Bronchial epithelial cell (primary cell): Measurements from ENCODE around the gene JAZF1. TPM values are rescaled to one million over a fixed set of nuclear protein-coding genes. Genes with fewer than 3 reads are reported as not detected.

Source experiments
- DNase-seq: peaks from one replicate; pipeline ENCODE4 v3.0.0-alpha.2; 2010; ENCODE audit warnings: low read depth
- FAIRE-seq: peaks from 2 replicates; lab custom pipeline; 2011; peaks lifted over from hg19 to GRCh38; lab: Jason Lieb, UNC
- H3K27me3 ChIP-seq: 2 replicates; pipeline ENCODE4 v1.5.1; 2011; ENCODE audit warnings: low read length; ENCODE audit not compliant: control insufficient read depth, insufficient read depth
- H3K36me3 ChIP-seq: 2 replicates; pipeline ENCODE4 v1.5.1; 2011; ENCODE audit warnings: low read length; ENCODE audit not compliant: control insufficient read depth, insufficient read depth
- H3K4me3 ChIP-seq: 2 replicates; pipeline ENCODE4 v1.5.1; 2011; ENCODE audit warnings: mild to moderate bottlenecking, low read depth, low read length, control low read depth
- CTCF ChIP-seq: IDR thresholded peaks from 2 replicates; pipeline ENCODE4 v1.5.1; 2011; ENCODE audit warnings: mild to moderate bottlenecking, moderate library complexity, low read length, control low read depth, inconsistent platforms; ENCODE audit not compliant: insufficient read depth, severe bottlenecking
- total RNA-seq: library from RNA; depleted of rRNA; stranded (reverse); fragments of >200 nt; gene quantifications from 2 replicates; pipeline ENCODE4 v1.2.1, GENCODE V29; 2014

Gene JAZF1
- total RNA-seq, 1 donor from 2014 or later = 1.1 TPM

- FAIRE-seq (no peak), DNase-seq (peak; percentile 60)
- Histone ChIP-seq H3K27me3 (no peaks in the 10 kb centered on the region), H3K36me3 (no peaks in the 10 kb centered on the region), H3K4me3 (no peak overlapping the region)
- peak; percentile 72 for TF ChIP-seq CTCF
Observed at GRCh38 chr7:28062197-28062991, 118.2 kb downstream of the JAZF1 start.

GRCh38 chr7:28061824-28062196 lies 118.8 kb downstream of the JAZF1 start:
- no peak for DNase-seq
- no peak for FAIRE-seq
- H3K27me3 ChIP-seq = no peaks in the 10 kb centered on the region
- no peaks in the 10 kb centered on the region for H3K36me3 ChIP-seq
- TF ChIP-seq CTCF = no peak
- H3K4me3 ChIP-seq = no peak overlapping the region

GRCh38 chr7:28060371-28060950 lies 120.1 kb downstream of the JAZF1 start:
- FAIRE-seq = no peak
- no peak for DNase-seq
- no peaks in the 10 kb centered on the region for H3K36me3 ChIP-seq
- no peak overlapping the region for H3K4me3 ChIP-seq
- no peak for TF ChIP-seq CTCF
- no peaks in the 10 kb centered on the region for H3K27me3 ChIP-seq

- FAIRE-seq = no peak
- Histone ChIP-seq H3K4me3 (no peak overlapping the region), H3K36me3 (no peaks in the 10 kb centered on the region), H3K27me3 (no peaks in the 10 kb centered on the region)
- DNase-seq = no peak
- no peak for TF ChIP-seq CTCF
Observed at GRCh38 chr7:28055161-28055544, 125.4 kb downstream of the JAZF1 start.

- H3K27me3 ChIP-seq = no peaks in the 10 kb centered on the region
- no peak overlapping the region for H3K4me3 ChIP-seq
- no peak for TF ChIP-seq CTCF
- no peaks in the 10 kb centered on the region for H3K36me3 ChIP-seq
- FAIRE-seq = no peak
- no peak for DNase-seq
Observed at GRCh38 chr7:28054531-28055160, 125.9 kb downstream of the JAZF1 start.
